ENCODE results near the gene PITPNM1. TPM values are rescaled to one million over a fixed set of nuclear protein-coding genes. Genes with fewer than 3 reads are reported as not detected.

PITPNM1 gene
- total RNA-seq, 1 donor from 2014 or later = 50.8 TPM

- H3K36me3 ChIP-seq (ENCODE audit: control insufficient read depth, insufficient read depth, low read length) = no peaks in the 10 kb centered on the region
- no peak for TF ChIP-seq CTCF (IDR thresholded peaks at IDR 0.05; ENCODE audit: insufficient read depth, low read length, poor library complexity, severe bottlenecking)
- no peak for DNase-seq (ENCODE audit: low read depth)
- no peaks in the 10 kb centered on the region for H3K27me3 ChIP-seq (ENCODE audit: control insufficient read depth, insufficient read depth, low read length)
- H3K4me3 ChIP-seq (ENCODE audit: low read depth, low read length) = no peak overlapping the region
Observed at GRCh38 chr11:67522338-67522737, 17.2 kb upstream of the PITPNM1 start.

- no peak overlapping the region for H3K4me3 ChIP-seq (ENCODE audit: low read depth, low read length)
- H3K27me3 ChIP-seq (ENCODE audit: control insufficient read depth, insufficient read depth, low read length) = no peaks in the 10 kb centered on the region
- no peak for DNase-seq (ENCODE audit: low read depth)
- H3K36me3 ChIP-seq (ENCODE audit: control insufficient read depth, insufficient read depth, low read length) = no peaks in the 10 kb centered on the region
- no peak for TF ChIP-seq CTCF (IDR thresholded peaks at IDR 0.05; ENCODE audit: insufficient read depth, low read length, poor library complexity, severe bottlenecking)
Observed at GRCh38 chr11:67521924-67522323, 16.8 kb upstream of the PITPNM1 start.

GRCh38 chr11:67520856-67521824, 16.0 kb upstream of the PITPNM1 start:
- no peak for TF ChIP-seq CTCF (IDR thresholded peaks at IDR 0.05; ENCODE audit: insufficient read depth, low read length, poor library complexity, severe bottlenecking)
- Histone ChIP-seq H3K27me3 (ENCODE audit: control insufficient read depth, insufficient read depth, low read length) (no peaks in the 10 kb centered on the region), H3K4me3 (ENCODE audit: low read depth, low read length) (no peak overlapping the region), H3K36me3 (ENCODE audit: control insufficient read depth, insufficient read depth, low read length) (no peaks in the 10 kb centered on the region)
- DNase-seq (ENCODE audit: low read depth) = no peak

- Histone ChIP-seq H3K4me3 (ENCODE audit: low read depth, low read length) (no peak overlapping the region), H3K27me3 (ENCODE audit: control insufficient read depth, insufficient read depth, low read length) (no peaks in the 10 kb centered on the region), H3K36me3 (ENCODE audit: control insufficient read depth, insufficient read depth, low read length) (no peaks in the 10 kb centered on the region)
- no peak for DNase-seq (ENCODE audit: low read depth)
- TF ChIP-seq CTCF (IDR thresholded peaks at IDR 0.05; ENCODE audit: insufficient read depth, low read length, poor library complexity, severe bottlenecking) = no peak
Observed at GRCh38 chr11:67519726-67520125, 14.6 kb upstream of the PITPNM1 start.

- no peak for TF ChIP-seq CTCF (IDR thresholded peaks at IDR 0.05; ENCODE audit: insufficient read depth, low read length, poor library complexity, severe bottlenecking)
- H3K4me3 ChIP-seq (ENCODE audit: low read depth, low read length) = no peak overlapping the region
- no peaks in the 10 kb centered on the region for H3K36me3 ChIP-seq (ENCODE audit: control insufficient read depth, insufficient read depth, low read length)
- no peak for DNase-seq (ENCODE audit: low read depth)
- no peaks in the 10 kb centered on the region for H3K27me3 ChIP-seq (ENCODE audit: control insufficient read depth, insufficient read depth, low read length)
Observed at GRCh38 chr11:67517784-67518552, 12.8 kb upstream of the PITPNM1 start.

Data from kidney epithelial cell (primary cell).